HG03108 (cell line): ENCODE results near the gene TXK.

ENCODE experiments used
- ATAC-seq: cut with Tn5 transposase; IDR thresholded peaks from one replicate; pipeline ENCODE4 v1.9.1; 2021; ENCODE audit warnings: moderate library complexity; ENCODE audit not compliant: unreplicated experiment

The TXK gene

DNA sequence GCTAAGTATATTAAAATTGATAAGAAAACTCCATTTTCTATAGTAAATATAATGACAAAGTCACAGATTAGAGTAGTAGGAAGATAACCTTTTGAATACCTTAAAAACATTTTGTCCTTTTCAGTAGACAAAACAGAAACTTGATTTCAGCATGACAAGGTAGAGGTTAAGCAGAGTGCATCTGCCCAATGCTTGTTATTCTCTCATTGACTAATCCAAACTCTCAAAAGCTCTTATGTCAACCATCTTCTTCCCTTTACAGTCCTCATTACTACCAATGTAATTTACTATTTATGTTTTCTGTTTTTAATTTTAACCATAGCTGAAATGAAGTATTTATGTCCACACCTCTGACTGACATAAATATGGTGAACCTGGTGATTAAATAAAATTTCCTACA, 106.4 kb downstream of the TXK start:
- ATAC-seq, result peak; percentile 78

DNA sequence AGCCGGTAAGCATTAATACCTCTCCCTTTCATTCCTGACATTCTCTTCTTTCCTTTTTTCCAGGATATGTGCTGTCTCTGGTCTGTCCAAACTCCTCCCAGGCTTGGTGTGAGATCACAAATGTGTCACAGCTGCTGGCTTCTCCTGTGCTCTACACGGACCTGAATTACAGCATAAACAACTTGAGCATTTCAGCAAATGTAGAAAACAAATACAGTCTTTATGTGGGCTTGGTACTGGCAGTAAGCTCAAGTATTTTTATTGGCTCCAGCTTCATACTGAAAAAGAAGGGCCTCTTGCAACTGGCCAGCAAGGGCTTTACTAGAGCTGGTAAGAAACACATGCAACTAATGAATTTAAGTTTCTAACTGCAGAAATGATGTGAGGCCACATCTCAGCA, 109.0 kb downstream of the TXK start:
- ATAC-seq, result no peak

- no peak for ATAC-seq
These were observed 109.5 kb downstream of the TXK start for GRCh38 chr4:48024522-48024921.

GRCh38 chr4:48022192-48022799, 111.8 kb downstream of the TXK start:
- no peak for ATAC-seq

GRCh38 chr4:48021100-48021499, 113.0 kb downstream of the TXK start:
- ATAC-seq, result no peak

GRCh38 chr4:48018112-48018511, 115.9 kb downstream of the TXK start:
- ATAC-seq, result no peak

GRCh38 chr4:48017108-48017571, 116.9 kb downstream of the TXK start:
- no peak for ATAC-seq
